Activated CD8-positive, alpha-beta T cell treated with anti-CD3 and anti-CD28 coated beads for 36 hours (primary cell): Measurements from ENCODE around the gene CIB4. TPM values are rescaled to one million over a fixed set of nuclear protein-coding genes. Genes with fewer than 3 reads are reported as not detected.
"Not testable (repeated sequence)": the region's sequence is repeated elsewhere in the genome, so short reads cannot be mapped to it uniquely, and the experiment has no call there.

ENCODE experiments used
- ATAC-seq: fragments of 200-7000 bp; cut with Tn5 transposase; one replicate; pipeline ENCODE4 v1.10.0; 2021; ENCODE audit warnings: mild to moderate bottlenecking, moderate library complexity
- CTCF ChIA-PET: fragments of 350-600 bp; sonication (Branson Sonifier 250); formaldehyde crosslinking; loops from one replicate; lab custom pipeline; 2021; ENCODE audit warnings: antibody characterized with exemption; lab: Charles Lee
- POLR2A ChIA-PET: fragments of 350-600 bp; sonication (Branson Sonifier 250); formaldehyde crosslinking; loops from one replicate; lab custom pipeline; 2021; ENCODE audit warnings: antibody characterized with exemption; lab: Charles Lee
- DNase-seq: peaks from one replicate; pipeline ENCODE4 v3.0.0-alpha.2; 2020
- H3K27ac Mint-ChIP-seq: one replicate; pipeline ENCODE4 v1.8.0; 2021; ENCODE audit warnings: mild to moderate bottlenecking, mixed read lengths
- H3K27me3 Mint-ChIP-seq: one replicate; pipeline ENCODE4 v1.8.0; 2021; ENCODE audit warnings: mixed read lengths
- H3K36me3 Mint-ChIP-seq: one replicate; pipeline ENCODE4 v1.8.0; 2021; ENCODE audit warnings: low read depth, mixed read lengths
- H3K4me1 Mint-ChIP-seq: one replicate; pipeline ENCODE4 v1.8.0; 2021; ENCODE audit warnings: low read depth, mixed read lengths
- H3K4me3 Mint-ChIP-seq: one replicate; pipeline ENCODE4 v1.8.0; 2021; ENCODE audit warnings: mild to moderate bottlenecking, moderate library complexity, mixed read lengths
- H3K9me3 Mint-ChIP-seq: one replicate; pipeline ENCODE4 v1.8.0; 2021; ENCODE audit warnings: mixed read lengths
- intact Hi-C: fragments of 100-400 bp; cut with micrococcal nuclease; formaldehyde crosslinking; loops from one replicate; pipeline ENCODE4 v1.10.0; 2022
- total RNA-seq, 2 experiments: library from RNA; stranded (reverse); gene quantifications; one replicate each; pipeline ENCODE4 v1.2.3, GENCODE V29; 2021
- TF ChIP-seq, protein P1 (sequence below): fragments of 200-600 bp; IDR thresholded peaks from one replicate; pipeline ENCODE4 v1.8.0; 2022; ENCODE audit warnings: antibody characterized with exemption, mild to moderate bottlenecking

CIB4 gene
- total RNA-seq, 2 experiments from 2014 or later = not detected

GRCh38 chr2:26668856-26669750 lies 27.9 kb upstream of the CIB4 start:
- Mint-ChIP-seq H3K4me1 (no peaks in the 10 kb centered on the region), H3K27ac (no peak overlapping the region), H3K4me3 (no peak overlapping the region), H3K36me3 (no peaks in the 10 kb centered on the region), H3K9me3 (no peaks in the 10 kb centered on the region), H3K27me3 (peaks cover 19% of the 10 kb centered on the region)
- no peak for DNase-seq
- intact Hi-C loops = no loop called here
- ATAC-seq = no peak
- ChIA-PET CTCF (no interaction called here), POLR2A (no interaction called here)
- TF ChIP-seq, protein P1, sequence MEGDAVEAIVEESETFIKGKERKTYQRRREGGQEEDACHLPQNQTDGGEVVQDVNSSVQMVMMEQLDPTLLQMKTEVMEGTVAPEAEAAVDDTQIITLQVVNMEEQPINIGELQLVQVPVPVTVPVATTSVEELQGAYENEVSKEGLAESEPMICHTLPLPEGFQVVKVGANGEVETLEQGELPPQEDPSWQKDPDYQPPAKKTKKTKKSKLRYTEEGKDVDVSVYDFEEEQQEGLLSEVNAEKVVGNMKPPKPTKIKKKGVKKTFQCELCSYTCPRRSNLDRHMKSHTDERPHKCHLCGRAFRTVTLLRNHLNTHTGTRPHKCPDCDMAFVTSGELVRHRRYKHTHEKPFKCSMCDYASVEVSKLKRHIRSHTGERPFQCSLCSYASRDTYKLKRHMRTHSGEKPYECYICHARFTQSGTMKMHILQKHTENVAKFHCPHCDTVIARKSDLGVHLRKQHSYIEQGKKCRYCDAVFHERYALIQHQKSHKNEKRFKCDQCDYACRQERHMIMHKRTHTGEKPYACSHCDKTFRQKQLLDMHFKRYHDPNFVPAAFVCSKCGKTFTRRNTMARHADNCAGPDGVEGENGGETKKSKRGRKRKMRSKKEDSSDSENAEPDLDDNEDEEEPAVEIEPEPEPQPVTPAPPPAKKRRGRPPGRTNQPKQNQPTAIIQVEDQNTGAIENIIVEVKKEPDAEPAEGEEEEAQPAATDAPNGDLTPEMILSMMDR = no peak

DNA sequence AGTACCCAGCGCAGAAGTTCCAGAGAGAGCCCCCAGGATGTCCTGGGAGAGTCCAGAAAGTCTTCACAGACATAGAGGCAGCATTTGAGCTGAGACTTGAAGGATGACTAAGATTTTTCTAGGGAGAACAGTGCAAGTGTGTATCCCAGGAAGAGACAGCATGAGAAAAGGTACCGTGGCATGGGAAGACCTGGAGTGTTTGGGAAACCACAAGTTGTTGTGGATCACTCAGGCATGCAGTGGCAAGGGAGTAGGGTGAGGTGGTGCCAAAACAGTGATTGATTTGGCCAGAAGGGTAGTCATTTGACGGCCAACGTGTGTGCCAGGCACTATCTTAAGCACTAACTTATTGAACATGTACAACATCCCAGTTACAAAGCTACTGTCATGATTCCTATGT lies 26.9 kb upstream of the CIB4 start:
- peaks cover 19% of the 10 kb centered on the region for H3K27me3 Mint-ChIP-seq

GRCh38 chr2:26666671-26667070 lies 25.5 kb upstream of the CIB4 start:
- ATAC-seq (no peak), DNase-seq (no peak)
- Mint-ChIP-seq H3K9me3 (no peaks in the 10 kb centered on the region), H3K27ac (no peak overlapping the region), H3K27me3 (peaks cover 19% of the 10 kb centered on the region), H3K4me1 (no peaks in the 10 kb centered on the region), H3K4me3 (no peak overlapping the region), H3K36me3 (no peaks in the 10 kb centered on the region)
- CTCF ChIA-PET = no interaction called here
- TF ChIP-seq, protein P1 = no peak
- POLR2A ChIA-PET = no interaction called here
- intact Hi-C loops = no loop called here

More for the DNA sequence above, 26.9 kb upstream of the CIB4 start:
- no peak for DNase-seq
- Mint-ChIP-seq H3K4me1 (no peaks in the 10 kb centered on the region), H3K27ac (no peak overlapping the region), H3K4me3 (no peak overlapping the region), H3K9me3 (no peaks in the 10 kb centered on the region), H3K36me3 (no peaks in the 10 kb centered on the region)
- intact Hi-C loops = no loop called here
- ChIA-PET CTCF (interaction anchor here (1.1 kb wide), 1 partner anchor 75 kb away, joined by 3 read pairs; no protein-coding TSS in a partner anchor), POLR2A (no interaction called here)
- ATAC-seq = no peak
- TF ChIP-seq, protein P1 = no peak

DNA sequence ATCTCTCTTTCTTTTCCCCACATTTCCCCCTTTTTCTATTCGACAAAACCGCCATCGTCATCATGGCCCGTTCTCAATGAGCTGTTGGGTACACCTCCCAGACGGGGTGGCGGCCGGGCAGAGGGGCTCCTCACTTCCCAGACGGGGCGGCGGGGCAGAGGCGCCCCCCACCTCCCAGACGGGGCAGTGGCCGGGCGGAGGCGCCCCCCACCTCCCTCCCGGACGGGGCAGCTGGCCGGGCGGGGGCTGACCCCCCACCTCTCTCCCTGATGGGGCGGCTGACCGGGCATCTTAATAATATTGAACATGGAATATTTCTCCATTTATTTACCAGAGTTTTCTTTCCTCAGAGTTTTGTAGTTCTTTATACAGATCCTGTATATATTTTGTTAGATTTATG lies 24.1 kb upstream of the CIB4 start:
- POLR2A ChIA-PET, H3K36me3 Mint-ChIP-seq, intact Hi-C loops, H3K4me1 Mint-ChIP-seq, DNase-seq, H3K27ac Mint-ChIP-seq, ATAC-seq, H3K9me3 Mint-ChIP-seq, H3K4me3 Mint-ChIP-seq, CTCF ChIA-PET: not testable (repeated sequence)
- H3K27me3 Mint-ChIP-seq = peaks cover 17% of the 10 kb centered on the region

DNA sequence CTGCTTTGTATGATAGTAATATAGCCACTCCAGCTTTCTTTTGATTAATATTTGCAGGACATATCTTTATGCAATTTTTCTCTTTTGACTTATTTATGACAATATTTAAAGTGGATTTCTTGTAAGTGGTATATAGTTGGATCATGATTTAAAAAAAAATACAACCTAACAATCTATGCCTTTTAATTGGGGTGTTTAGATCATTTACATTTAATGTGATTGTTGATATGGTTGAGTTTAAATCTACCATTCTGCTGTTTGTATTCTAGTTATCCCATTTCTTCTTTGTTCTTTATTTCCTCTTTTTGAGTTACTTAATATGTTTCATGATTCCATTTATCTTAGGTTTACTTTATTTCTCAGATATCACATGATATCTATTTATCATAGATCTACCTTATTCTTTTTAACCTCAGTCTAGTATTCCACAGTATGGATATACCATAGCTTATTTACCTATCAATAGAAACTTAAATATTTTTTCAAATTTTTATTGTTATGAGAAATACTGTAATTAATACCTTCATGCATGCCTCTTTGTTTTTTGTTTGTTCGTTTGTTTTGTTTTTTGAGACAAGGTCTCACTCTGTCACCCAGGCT lies 19.3 kb upstream of the CIB4 start:
- peaks cover 1% of the 10 kb centered on the region for H3K27me3 Mint-ChIP-seq
- TF ChIP-seq, protein P1 = no peak
- DNase-seq (no peak), ATAC-seq (no peak)
- H3K27ac Mint-ChIP-seq = no peak overlapping the region
- CTCF ChIA-PET = no interaction called here
- no peaks in the 10 kb centered on the region for H3K36me3 Mint-ChIP-seq
- no peak overlapping the region for H3K4me3 Mint-ChIP-seq
- POLR2A ChIA-PET = no interaction called here
- peaks cover 10% of the 10 kb centered on the region for H3K9me3 Mint-ChIP-seq
- intact Hi-C loops = no loop called here
- H3K4me1 Mint-ChIP-seq = no peaks in the 10 kb centered on the region
